H1 (cell line): ENCODE measurements around the gene LRRC55. TPM values are rescaled to one million over a fixed set of nuclear protein-coding genes. Genes with fewer than 3 reads are reported as not detected.

Experiments used
- CTCF ChIA-PET: fragments of 300-600 bp; sonication (Branson Sonifier 250); formaldehyde crosslinking; loops from one replicate; lab custom pipeline; 2021; ENCODE audit not compliant: partially characterized antibody; lab: Charles Lee
- POLR2A ChIA-PET: fragments of 300-600 bp; sonication (Branson Sonifier 250); formaldehyde crosslinking; loops from one replicate; lab custom pipeline; 2021; ENCODE audit warnings: inconsistent platforms; ENCODE audit not compliant: partially characterized antibody; lab: Charles Lee
- DNase-seq, 2 experiments: peaks; one replicate each; pipeline versions ENCODE4 v3.0.0 to v3.0.0-alpha.2; 2010 to 2022; ENCODE audit warnings: low spot score in 2 of 2, low read depth in 1 of 2, mixed read lengths in 1 of 2
- FAIRE-seq: peaks from 2 replicates; lab custom pipeline; 2011; peaks lifted over from hg19 to GRCh38; lab: Jason Lieb, UNC
- H2AFZ ChIP-seq: 2 replicates; pipeline ENCODE4 v1.8.1; 2012; ENCODE audit warnings: low read length, inconsistent platforms
- H2AK5ac ChIP-seq: 2 replicates; pipeline ENCODE4 v1.6.1; 2013; ENCODE audit warnings: low read depth, low read length
- H2BK120ac ChIP-seq: replicated peaks from 2 replicates; pipeline ENCODE3; 2013; ENCODE audit warnings: low read depth, low read length, inconsistent platforms
- H2BK12ac ChIP-seq: 2 replicates; pipeline ENCODE4 v1.6.1; 2013; ENCODE audit warnings: low read depth, low read length
- H2BK15ac ChIP-seq: 2 replicates; pipeline ENCODE4 v1.6.1; 2013; ENCODE audit warnings: low read length
- H2BK20ac ChIP-seq: 2 replicates; pipeline ENCODE4 v1.6.1; 2013; ENCODE audit warnings: low read length
- H2BK5ac ChIP-seq: 2 replicates; pipeline ENCODE4 v1.6.1; 2013; ENCODE audit warnings: low read depth, low read length
- H3K14ac ChIP-seq: 2 replicates; pipeline ENCODE4 v1.6.1; 2013; ENCODE audit warnings: inconsistent platforms; ENCODE audit not compliant: insufficient read length
- H3K18ac ChIP-seq: 2 replicates; pipeline ENCODE4 v1.6.1; 2013; ENCODE audit warnings: low read length; ENCODE audit errors: extremely low read depth
- H3K23ac ChIP-seq: 2 replicates; pipeline ENCODE4 v1.6.1; 2013; ENCODE audit warnings: inconsistent platforms; ENCODE audit not compliant: insufficient read length
- H3K23me2 ChIP-seq: 2 replicates; pipeline ENCODE4 v1.6.1; 2013; ENCODE audit warnings: low read depth, low read length
- H3K27ac ChIP-seq: 2 replicates; pipeline ENCODE4 v1.6.1; 2011; ENCODE audit warnings: low read depth, low read length, inconsistent platforms
- H3K27me3 ChIP-seq, 4 experiments: replicated peaks in 1 of 4; 1 replicate in 1 of 4; 2 replicates in 3 of 4; pipeline versions ENCODE4 v1.6.1 to v1.8.1; 2011 to 2013; ENCODE audit warnings: low read length in 3 of 4, mild to moderate bottlenecking in 3 of 4, inconsistent platforms in 2 of 4, mixed read lengths in 2 of 4, moderate library complexity in 1 of 4; ENCODE audit not compliant: control insufficient read depth in 3 of 4, insufficient read depth in 3 of 4; ENCODE audit errors: extremely low read depth in 1 of 4
- H3K36me3 ChIP-seq, 4 experiments: 2 replicates each; pipeline versions ENCODE4 v1.6.1 to v1.8.1; 2011 to 2013; ENCODE audit warnings: mild to moderate bottlenecking in 4 of 4, low read length in 3 of 4, moderate library complexity in 2 of 4, control low read depth in 1 of 4, inconsistent platforms in 1 of 4; ENCODE audit not compliant: insufficient read depth in 4 of 4, control insufficient read depth in 2 of 4
- H3K4ac ChIP-seq: replicated peaks from 2 replicates; pipeline ENCODE3; 2013; ENCODE audit warnings: low read length, low read depth, mixed read lengths, inconsistent platforms; ENCODE audit not compliant: insufficient read length
- H3K4me1 ChIP-seq, 4 experiments: replicated peaks in 1 of 4; 1 replicate in 1 of 4; 2 replicates in 3 of 4; pipeline versions ENCODE4 v1.6.1 to v1.8.1; 2011 to 2013; ENCODE audit warnings: low read length in 3 of 4, inconsistent platforms in 2 of 4, mixed read lengths in 1 of 4; ENCODE audit not compliant: insufficient read depth in 4 of 4, control insufficient read depth in 3 of 4
- H3K4me2 ChIP-seq, 2 experiments: 2 replicates each; pipeline versions ENCODE4 v1.6.1 to v1.8.1; 2011 to 2013; ENCODE audit warnings: low read depth in 2 of 2, low read length in 2 of 2, control low read depth in 1 of 2, inconsistent platforms in 1 of 2, mild to moderate bottlenecking in 1 of 2; ENCODE audit not compliant: insufficient read depth in 1 of 2
- H3K4me3 ChIP-seq, 4 experiments: fragments of 200-600, 300-600 bp in 1 of 4; sonication (generic), shearing (Covaris generic), sonication (Bioruptor Twin) in 1 of 4; 2 replicates each; pipeline versions ENCODE4 v1.5.1 to v1.8.1; 2011 to 2016; ENCODE audit warnings: low read length in 4 of 4, low read depth in 3 of 4, control low read depth in 2 of 4, inconsistent platforms in 2 of 4, mild to moderate bottlenecking in 2 of 4, mixed read lengths in 1 of 4, moderate library complexity in 1 of 4; ENCODE audit not compliant: insufficient read depth in 2 of 4; ENCODE audit errors: extremely low read depth in 1 of 4
- H3K56ac ChIP-seq: replicated peaks from 2 replicates; pipeline ENCODE3; 2013; ENCODE audit warnings: low read depth, mild to moderate bottlenecking, mixed read lengths, low read length, inconsistent platforms; ENCODE audit not compliant: insufficient read length
- H3K79me1 ChIP-seq: 2 replicates; pipeline ENCODE4 v1.6.1; 2013; ENCODE audit warnings: low read depth, low read length, control low read depth
- H3K79me2 ChIP-seq, 2 experiments: 2 replicates each; pipeline versions ENCODE4 v1.6.1 to v1.8.1; 2012 to 2013; ENCODE audit warnings: low read length in 2 of 2, mild to moderate bottlenecking in 2 of 2, inconsistent platforms in 1 of 2; ENCODE audit not compliant: insufficient read depth in 2 of 2, control insufficient read depth in 1 of 2
- H3K9ac ChIP-seq, 4 experiments: replicated peaks in 1 of 4; 1 replicate in 1 of 4; 2 replicates in 3 of 4; pipeline versions ENCODE4 v1.6.1 to v1.8.1; 2011 to 2013; ENCODE audit warnings: low read depth in 3 of 4, low read length in 3 of 4, control low read depth in 2 of 4, mild to moderate bottlenecking in 2 of 4, moderate library complexity in 2 of 4, inconsistent platforms in 1 of 4; ENCODE audit errors: extremely low read depth in 1 of 4
- H3K9me3 ChIP-seq, 2 experiments: 2 replicates each; pipeline versions ENCODE4 v1.6.1 to v1.8.1; 2012 to 2013; ENCODE audit warnings: mild to moderate bottlenecking in 2 of 2, moderate library complexity in 2 of 2, control low read depth in 1 of 2, inconsistent platforms in 1 of 2, low read depth in 1 of 2, low read length in 1 of 2, mixed read lengths in 1 of 2; ENCODE audit not compliant: insufficient read depth in 2 of 2
- H4K20me1 ChIP-seq, 2 experiments: replicated peaks in 1 of 2; 2 replicates each; pipeline versions ENCODE3 to v1.8.1; 2011 to 2013; ENCODE audit warnings: inconsistent platforms in 2 of 2, low read length in 2 of 2, mild to moderate bottlenecking in 1 of 2; ENCODE audit not compliant: insufficient read depth in 2 of 2, control insufficient read depth in 1 of 2
- H4K5ac ChIP-seq: 2 replicates; pipeline ENCODE4 v1.6.1; 2013; ENCODE audit warnings: low read length, low read depth, mixed read lengths, inconsistent platforms; ENCODE audit not compliant: insufficient read length
- H4K8ac ChIP-seq: 2 replicates; pipeline ENCODE4 v1.8.0; 2013; ENCODE audit warnings: mild to moderate bottlenecking, moderate library complexity, low read length, inconsistent platforms; ENCODE audit not compliant: insufficient read depth; ENCODE audit errors: extremely low read depth
- H4K91ac ChIP-seq: replicated peaks from 2 replicates; pipeline ENCODE3; 2013; ENCODE audit warnings: low read length, mixed read lengths, inconsistent platforms; ENCODE audit not compliant: insufficient read length
- EGR1 ChIP-seq: IDR thresholded peaks from 2 replicates; pipeline ENCODE4 v1.6.1; 2011; ENCODE audit warnings: low read depth, low read length, borderline replicate concordance
- JUN ChIP-seq: IDR thresholded peaks from 2 replicates; pipeline ENCODE4 v1.6.1; 2011; ENCODE audit warnings: low read depth, mild to moderate bottlenecking, improper control_type of control experiment, low read length
- RFX5 ChIP-seq: IDR thresholded peaks from 2 replicates; pipeline ENCODE4 v1.6.1; 2011; ENCODE audit warnings: low read depth, low read length, improper control_type of control experiment, borderline replicate concordance
- SIN3A ChIP-seq, 2 experiments: IDR thresholded peaks in 1 of 2; conservative IDR thresholded peaks in 1 of 2; 2 replicates each; pipeline ENCODE4 v1.6.1; 2011 to 2012; ENCODE audit warnings: low read length in 2 of 2, improper control_type of control experiment in 1 of 2, low read depth in 1 of 2, mild to moderate bottlenecking in 1 of 2
- SIX5 ChIP-seq: IDR thresholded peaks from 2 replicates; pipeline ENCODE4 v1.6.1; 2011; ENCODE audit warnings: mild to moderate bottlenecking, low read depth, low read length
- WGBS, 2 experiments: shearing (Covaris generic) in 1 of 2; methylation state at CpG; one replicate each; pipeline versions ENCODE4 v1.1.6 to v1.1.7; 2013 to 2015; ENCODE audit warnings: low lambda C conversion rate in 2 of 2, mixed read lengths in 2 of 2, inconsistent platforms in 1 of 2, low coverage in 1 of 2, missing lambda C conversion rate in 1 of 2; ENCODE audit not compliant: insufficient replicate concordance in 2 of 2, insufficient coverage in 1 of 2, insufficient read length in 1 of 2; ENCODE audit errors: extremely low coverage in 1 of 2, missing lambda C conversion rate in 1 of 2; 5-methylcytosine and 5-hydroxymethylcytosine counted together
- polyA plus RNA-seq, 7 experiments: library from polyadenylated mRNA; depleted of rRNA in 3 of 7; stranded (reverse) in 5 of 7; unstranded in 2 of 7; fragments of >200 nt in 5 of 7; fragments of 200-250 nt in 2 of 7; gene quantifications; 1 replicate in 5 of 7; 2 replicates in 1 of 7; 4 replicates in 1 of 7; pipeline versions ENCODE4 v1.2.1 to v1.2.3, GENCODE V29; 2011 to 2013; ENCODE audit warnings: missing spikeins in 2 of 7, mixed read lengths in 2 of 7
- total RNA-seq: library from RNA; stranded (reverse); fragmentation: NEBNext Ultra II Directional; extraction: Animal tissue kit (Norgen Biotek cat#: 25700); gene quantifications from 2 replicates; pipeline ENCODE4 v1.2.1, GENCODE V29; 2021

Gene LRRC55
- total and polyA plus RNA-seq, 2 of the 8 experiments (the other 6 are each of a cell fraction or from before 2014, with no cell fraction given), result 0.62 to 1.1 TPM

DNA sequence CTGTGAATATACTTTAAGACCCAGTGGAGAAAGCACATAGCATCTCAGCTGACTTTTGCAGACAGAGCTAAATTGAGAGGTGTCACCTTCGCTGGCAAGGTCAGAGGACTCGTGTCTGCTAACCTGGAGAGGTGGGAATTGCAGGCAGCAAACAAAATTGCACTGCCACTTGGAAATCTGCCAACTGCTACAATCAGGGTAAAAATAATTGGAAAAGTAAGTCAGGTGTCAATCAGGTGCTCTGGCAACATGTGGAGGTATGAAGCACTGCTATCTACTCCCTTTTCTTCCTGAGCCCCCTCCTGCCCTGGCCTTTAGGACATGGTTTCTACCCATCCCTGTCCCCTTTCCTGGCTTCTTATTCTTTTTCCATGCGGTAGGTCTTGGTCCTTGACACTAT lies 24.1 kb upstream of the LRRC55 start:
- Histone ChIP-seq H3K56ac (no peak overlapping the region), H3K9ac (no peak overlapping the region), H3K79me2 (no peaks in the 10 kb centered on the region), H3K23me2 (no peaks in the 10 kb centered on the region; the same call in 1 of the 2 replicates), H3K23ac (no peak overlapping the region), H3K4me2 (no peak overlapping the region), H4K91ac (no peak overlapping the region), H4K5ac (no peak overlapping the region), H3K79me1 (no peaks in the 10 kb centered on the region), H3K4me3 (no peak overlapping the region), H2BK120ac (no peak overlapping the region), H2BK5ac (no peak overlapping the region), H4K20me1 (no peaks in the 10 kb centered on the region), H3K27me3 (peaks cover 0 to 2% (median under 1%) of the 10 kb centered on the region in 4 experiments; a peak in 3 of 7 replicates), H2BK15ac (peak overlapping the region; percentile 65; the same call in 1 of the 2 replicates), H3K18ac (no peak overlapping the region), H2BK20ac (0 out of 2 replicates have a peak overlapping the region, but pooled peaks have one; percentile 56), H3K4ac (no peak overlapping the region), H3K14ac (no peak overlapping the region), H2BK12ac (no peak overlapping the region), H3K9me3 (no peaks in the 10 kb centered on the region), H3K4me1 (peaks cover 3 to 12% (median 7%) of the 10 kb centered on the region in 4 experiments), H2AK5ac (no peak overlapping the region), H3K27ac (no peak overlapping the region), H3K36me3 (no peaks in the 10 kb centered on the region), H2AFZ (no peak overlapping the region), H4K8ac (no peak overlapping the region)
- WGBS, 2 experiments, result 86% methylated on average over 3 of the region's 3 CpGs; no CpG with 5 or more reads in 1 of the 2 experiments
- ChIA-PET CTCF (interaction anchor here (0.8 to 5.1 kb wide), 6 partner anchors 13 to 110 kb away, joined by 3 to 35 read pairs (median 5); no protein-coding TSS in a partner anchor), POLR2A (no interaction called here)
- no peak for TF ChIP-seq SIN3A (conservative IDR thresholded peaks at IDR 0.05 in 1 of 2, IDR thresholded peaks at IDR 0.05 in 1 of 2; ENCODE audit: low read depth in 1 of 2, low read length in 2 of 2)
- no peak for TF ChIP-seq RFX5
- no peak for TF ChIP-seq EGR1
- no peak for TF ChIP-seq JUN
- no peak for TF ChIP-seq SIX5
- no peak for FAIRE-seq
- DNase-seq, result no peak
